ENCODE data around the gene UGT1A8.
A peak's percentile ranks its signal among the peaks of the same experiment; 100 is the strongest.

UGT1A8 gene

DNA sequence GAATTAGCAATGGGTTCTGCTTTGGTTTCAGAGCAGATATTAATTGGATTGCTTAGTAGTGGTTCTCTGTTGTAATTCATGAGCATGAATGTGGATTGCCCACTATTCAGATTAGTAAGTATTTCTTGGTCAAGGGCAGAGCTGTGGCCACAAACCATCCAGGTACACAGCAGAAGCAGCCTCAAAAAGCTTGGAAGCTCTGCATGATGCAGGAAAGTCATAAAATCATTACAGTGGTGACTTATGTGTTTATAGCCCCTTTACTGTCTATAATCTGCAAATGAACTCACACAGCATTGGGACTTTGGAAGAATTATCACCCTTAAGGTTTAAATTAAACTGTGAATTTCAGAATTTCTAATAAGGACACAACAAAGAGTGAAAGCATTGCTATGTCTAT, 140.7 kb downstream of the UGT1A8 start:
- H3K4me3 ChIP-seq (ENCODE audit: low read depth, low read length) = no peak overlapping the region
- TF ChIP-seq, protein P1, sequence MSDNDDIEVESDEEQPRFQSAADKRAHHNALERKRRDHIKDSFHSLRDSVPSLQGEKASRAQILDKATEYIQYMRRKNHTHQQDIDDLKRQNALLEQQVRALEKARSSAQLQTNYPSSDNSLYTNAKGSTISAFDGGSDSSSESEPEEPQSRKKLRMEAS (IDR thresholded peaks at IDR 0.05; ENCODE audit: low read depth, low read length) = no peak
- TF ChIP-seq, protein P2, sequence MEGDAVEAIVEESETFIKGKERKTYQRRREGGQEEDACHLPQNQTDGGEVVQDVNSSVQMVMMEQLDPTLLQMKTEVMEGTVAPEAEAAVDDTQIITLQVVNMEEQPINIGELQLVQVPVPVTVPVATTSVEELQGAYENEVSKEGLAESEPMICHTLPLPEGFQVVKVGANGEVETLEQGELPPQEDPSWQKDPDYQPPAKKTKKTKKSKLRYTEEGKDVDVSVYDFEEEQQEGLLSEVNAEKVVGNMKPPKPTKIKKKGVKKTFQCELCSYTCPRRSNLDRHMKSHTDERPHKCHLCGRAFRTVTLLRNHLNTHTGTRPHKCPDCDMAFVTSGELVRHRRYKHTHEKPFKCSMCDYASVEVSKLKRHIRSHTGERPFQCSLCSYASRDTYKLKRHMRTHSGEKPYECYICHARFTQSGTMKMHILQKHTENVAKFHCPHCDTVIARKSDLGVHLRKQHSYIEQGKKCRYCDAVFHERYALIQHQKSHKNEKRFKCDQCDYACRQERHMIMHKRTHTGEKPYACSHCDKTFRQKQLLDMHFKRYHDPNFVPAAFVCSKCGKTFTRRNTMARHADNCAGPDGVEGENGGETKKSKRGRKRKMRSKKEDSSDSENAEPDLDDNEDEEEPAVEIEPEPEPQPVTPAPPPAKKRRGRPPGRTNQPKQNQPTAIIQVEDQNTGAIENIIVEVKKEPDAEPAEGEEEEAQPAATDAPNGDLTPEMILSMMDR (IDR thresholded peaks at IDR 0.05; ENCODE audit: low read depth, low read length) = no peak
- no peak for TF ChIP-seq MYC (IDR thresholded peaks at IDR 0.05; ENCODE audit: low read depth, low read length)
- TF ChIP-seq POLR2A (IDR thresholded peaks at IDR 0.05; ENCODE audit: extremely low read depth, insufficient read length) = no peak
- no peak for DNase-seq (ENCODE audit: low read depth)

DNA sequence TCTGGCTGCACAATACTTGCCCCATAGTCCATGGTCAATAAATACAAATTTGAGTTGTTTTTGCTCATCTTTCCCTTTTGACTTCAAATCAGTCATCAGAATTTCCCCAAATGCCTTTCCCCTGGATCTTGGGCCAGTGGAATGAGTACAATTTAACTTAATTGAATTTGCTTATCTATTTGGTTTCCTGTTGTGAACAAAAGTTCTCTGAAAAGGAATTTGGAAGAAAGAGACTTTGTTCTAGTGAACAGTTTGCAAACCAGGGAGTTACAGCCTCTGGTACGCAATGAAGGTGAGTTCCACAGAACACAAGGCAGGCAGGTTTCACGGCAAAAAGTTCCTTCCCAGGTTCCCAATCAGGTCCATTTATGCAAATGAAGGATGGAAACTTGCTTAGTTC, 141.4 kb downstream of the UGT1A8 start:
- no peak for TF ChIP-seq POLR2A (IDR thresholded peaks at IDR 0.05; ENCODE audit: extremely low read depth, insufficient read length)
- no peak for TF ChIP-seq MYC (IDR thresholded peaks at IDR 0.05; ENCODE audit: low read depth, low read length)
- TF ChIP-seq, protein P2 (IDR thresholded peaks at IDR 0.05; ENCODE audit: low read depth, low read length) = no peak
- TF ChIP-seq, protein P1 (IDR thresholded peaks at IDR 0.05; ENCODE audit: low read depth, low read length) = no peak

DNA sequence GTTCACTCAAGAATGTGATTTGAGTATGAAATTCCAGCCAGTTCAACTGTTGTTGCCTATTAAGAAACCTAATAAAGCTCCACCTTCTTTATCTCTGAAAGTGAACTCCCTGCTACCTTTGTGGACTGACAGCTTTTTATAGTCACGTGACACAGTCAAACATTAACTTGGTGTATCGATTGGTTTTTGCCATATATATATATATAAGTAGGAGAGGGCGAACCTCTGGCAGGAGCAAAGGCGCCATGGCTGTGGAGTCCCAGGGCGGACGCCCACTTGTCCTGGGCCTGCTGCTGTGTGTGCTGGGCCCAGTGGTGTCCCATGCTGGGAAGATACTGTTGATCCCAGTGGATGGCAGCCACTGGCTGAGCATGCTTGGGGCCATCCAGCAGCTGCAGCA, 142.6 kb downstream of the UGT1A8 start, which contains the start of gene UGT1A1:
UGT1A1 (plus strand) TSS at position 228 of the 400 bp plus-strand sequence; CDS start at position 246, 18 bp downstream.
- TF ChIP-seq MYC (IDR thresholded peaks at IDR 0.05; ENCODE audit: low read depth, low read length) (no peak), POLR2A (IDR thresholded peaks at IDR 0.05; ENCODE audit: extremely low read depth, insufficient read length) (no peak)
- TF ChIP-seq, protein P2 (IDR thresholded peaks at IDR 0.05; ENCODE audit: low read depth, low read length) = no peak
- TF ChIP-seq, protein P1 (IDR thresholded peaks at IDR 0.05; ENCODE audit: low read depth, low read length) = no peak
- DNase-seq (ENCODE audit: low read depth) = no peak
- H3K4me3 ChIP-seq (ENCODE audit: low read depth, low read length) = no peak within 1 kb of the TSS

More for the DNA sequence above, 141.4 kb downstream of the UGT1A8 start:
- no peak for DNase-seq (ENCODE audit: low read depth)
- no peak overlapping the region for H3K4me3 ChIP-seq (ENCODE audit: low read depth, low read length)

DNA sequence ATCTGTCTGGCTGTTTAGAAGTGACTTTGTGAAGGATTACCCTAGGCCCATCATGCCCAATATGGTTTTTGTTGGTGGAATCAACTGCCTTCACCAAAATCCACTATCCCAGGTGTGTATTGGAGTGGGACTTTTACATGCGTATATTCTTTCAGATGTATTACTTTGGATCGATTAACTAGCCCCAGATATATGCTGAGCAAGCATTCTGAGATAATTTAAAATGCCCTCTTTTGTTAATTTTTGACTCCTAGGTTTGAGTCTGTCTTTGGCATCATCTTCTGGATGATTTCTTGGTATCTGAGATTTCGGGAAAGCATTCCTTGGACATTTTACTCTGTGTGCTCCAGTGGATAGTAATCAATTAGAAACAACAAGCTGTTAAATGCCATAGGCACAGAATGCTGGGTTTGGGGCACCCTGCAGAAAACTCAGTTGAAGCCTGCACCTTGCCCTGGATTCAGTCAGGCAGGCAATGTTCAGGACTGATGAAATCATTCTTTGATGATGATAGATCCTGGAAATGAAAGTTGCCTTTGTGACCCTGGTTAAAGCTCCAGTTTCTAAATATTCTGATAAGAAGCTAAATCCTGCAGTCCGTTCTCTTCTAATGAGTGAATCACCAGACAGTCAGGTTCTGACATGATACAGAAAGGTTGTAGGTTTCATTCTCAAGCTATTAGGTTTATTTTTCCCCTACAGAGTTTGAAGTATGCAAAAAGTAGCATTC, 143.8 kb downstream of the UGT1A8 start:
- TF ChIP-seq, protein P2 (IDR thresholded peaks at IDR 0.05; ENCODE audit: low read depth, low read length) = no peak
- TF ChIP-seq, protein P1 (IDR thresholded peaks at IDR 0.05; ENCODE audit: low read depth, low read length) = no peak
- TF ChIP-seq MYC (IDR thresholded peaks at IDR 0.05; ENCODE audit: low read depth, low read length) (no peak), POLR2A (IDR thresholded peaks at IDR 0.05; ENCODE audit: extremely low read depth, insufficient read length) (no peak)
- H3K4me3 ChIP-seq (ENCODE audit: low read depth, low read length) = no peak overlapping the region
- DNase-seq (ENCODE audit: low read depth) = no peak

DNA sequence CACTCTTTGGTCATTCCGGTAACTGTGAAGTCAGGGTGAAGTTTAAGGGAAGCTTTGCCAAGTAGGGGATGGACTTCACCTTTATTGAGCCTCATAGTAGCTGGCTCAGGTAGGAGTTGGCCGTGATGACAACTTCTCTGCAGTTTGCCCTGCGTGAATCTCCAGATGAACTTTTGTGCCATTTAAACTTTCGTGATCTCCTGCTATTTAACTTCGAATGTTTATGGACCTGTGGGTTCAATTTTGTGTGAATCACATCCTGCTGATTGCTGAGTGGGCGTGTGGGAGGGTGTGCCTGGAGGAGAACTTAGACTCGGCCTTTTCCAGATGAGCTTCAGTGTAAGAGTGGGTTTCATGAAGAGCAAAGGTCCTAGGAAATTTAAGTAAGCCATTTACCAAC, 146.8 kb downstream of the UGT1A8 start:
- peak; percentile 27 for DNase-seq (ENCODE audit: low read depth)
- TF ChIP-seq, protein P1 (IDR thresholded peaks at IDR 0.05; ENCODE audit: low read depth, low read length) = no peak
- TF ChIP-seq, protein P2 (IDR thresholded peaks at IDR 0.05; ENCODE audit: low read depth, low read length) = no peak
- no peak for TF ChIP-seq POLR2A (IDR thresholded peaks at IDR 0.05; ENCODE audit: extremely low read depth, insufficient read length)
- no peak for TF ChIP-seq MYC (IDR thresholded peaks at IDR 0.05; ENCODE audit: low read depth, low read length)
- no peak overlapping the region for H3K4me3 ChIP-seq (ENCODE audit: low read depth, low read length)
